Bone marrow (tissue), 2 donors: ENCODE measurements around the gene ARPC5L.
"Not testable (repeated sequence)": the region's sequence is repeated elsewhere in the genome, so short reads cannot be mapped to it uniquely, and the experiment has no call there.

Experiments
- DNase-seq, 2 donors: peaks; one replicate each; lab custom pipeline; 2025; lab: John Stamatoyannopoulos, UW

ARPC5L gene

GRCh38 chr9:124894035-124894740 is 32.3 kb downstream of the ARPC5L start:
- no peak for DNase-seq

GRCh38 chr9:124894741-124895170 is 32.8 kb downstream of the ARPC5L start:
- peak in 1 of 2 donors; percentile 22 for DNase-seq

- no peak for DNase-seq
These were observed 35.9 kb downstream of the ARPC5L start for GRCh38 chr9:124897570-124898460.

GRCh38 chr9:124899845-124900244 is 37.9 kb downstream of the ARPC5L start:
- no peak for DNase-seq

GRCh38 chr9:124906966-124907365 is 45.0 kb downstream of the ARPC5L start:
- DNase-seq, result no peak

- DNase-seq, result no peak
These were observed 46.2 kb downstream of the ARPC5L start for GRCh38 chr9:124908098-124908497.

- DNase-seq, result no peak
These were observed 49.8 kb downstream of the ARPC5L start for GRCh38 chr9:124911766-124912165.

- DNase-seq, result no peak
These were observed 51.4 kb downstream of the ARPC5L start for GRCh38 chr9:124913378-124913777.

- no peak for DNase-seq
These were observed 52.9 kb downstream of the ARPC5L start for GRCh38 chr9:124914753-124915405.

- DNase-seq, result not testable (repeated sequence)
These were observed 58.5 kb downstream of the ARPC5L start for GRCh38 chr9:124920394-124920793.
